Activated CD4-positive, alpha-beta T cell treated with anti-CD3 and anti-CD28 coated beads for 48 hours (primary cell): ENCODE measurements around the gene SAPCD2.
"Not testable (repeated sequence)": the region's sequence is repeated elsewhere in the genome, so short reads cannot be mapped to it uniquely, and the experiment has no call there.

Source experiments
- DNase-seq: peaks from one replicate; pipeline ENCODE4 v3.0.0-alpha.2; 2020

The SAPCD2 gene

DNA sequence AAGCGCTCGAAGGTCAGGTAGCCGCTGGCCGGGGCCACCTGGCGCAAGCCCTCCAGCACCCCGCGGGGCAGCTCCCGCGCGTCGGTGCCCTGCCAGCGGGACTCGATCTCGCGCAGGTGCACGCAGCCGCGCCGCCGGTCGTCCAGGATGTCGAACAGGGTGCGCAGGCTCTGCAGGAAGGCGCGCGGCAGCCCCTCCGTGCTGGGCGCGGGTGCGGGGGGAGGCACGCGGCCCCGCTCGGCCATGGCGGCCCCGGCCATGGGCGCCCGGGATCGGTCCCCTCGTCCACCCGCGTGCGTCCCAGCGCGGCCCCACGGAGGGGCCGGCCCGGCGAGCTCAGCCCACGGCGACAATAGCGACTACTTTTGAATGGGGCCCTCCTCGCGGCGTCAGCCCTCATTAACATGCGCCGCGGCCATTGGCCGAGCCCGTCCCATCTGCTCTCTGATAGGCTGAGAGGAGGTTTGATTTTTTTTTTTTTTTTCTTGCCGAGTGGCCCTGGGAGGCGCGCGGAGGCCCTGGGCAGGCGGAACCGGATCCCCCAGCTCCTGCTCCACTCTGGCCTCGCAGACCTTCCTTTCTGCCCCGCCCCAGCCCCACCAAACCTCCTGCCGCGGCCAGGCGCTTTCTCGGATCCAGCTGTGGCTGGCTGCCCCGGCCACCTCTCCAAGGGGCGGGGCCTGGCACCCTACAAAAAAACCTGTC is at the start of gene SAPCD2:
SAPCD2 (minus strand) TSS at position 357 of the 705 bp plus-strand sequence; CDS start at position 260, 97 bp downstream.
- peak; percentile 89 for DNase-seq

DNA sequence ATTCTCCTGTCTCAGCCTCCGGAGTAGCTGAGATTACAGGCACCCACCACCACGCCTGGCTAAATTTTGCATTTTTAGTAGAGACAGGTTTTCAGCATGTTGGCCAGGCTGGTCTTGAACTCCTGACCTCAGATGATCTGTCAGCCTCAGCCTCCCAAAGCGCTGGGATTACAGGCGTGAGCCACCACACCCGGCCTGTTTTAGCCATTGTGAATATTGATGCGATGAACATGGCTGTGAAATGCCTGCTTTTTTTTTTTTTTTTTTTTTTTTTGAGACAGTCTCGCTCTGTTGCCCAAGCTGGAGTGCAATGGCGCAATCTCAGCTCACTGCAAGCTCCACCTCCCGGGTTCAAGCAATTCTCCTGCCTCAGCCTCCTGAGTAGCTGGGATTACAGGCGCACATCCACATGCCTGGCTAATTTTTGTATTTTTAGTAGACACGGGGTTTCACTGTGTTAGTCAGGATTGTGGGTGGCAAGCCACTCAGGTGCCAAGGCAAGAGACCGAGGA is 47.8 kb upstream of the SAPCD2 start:
- DNase-seq = not testable (repeated sequence)

DNA sequence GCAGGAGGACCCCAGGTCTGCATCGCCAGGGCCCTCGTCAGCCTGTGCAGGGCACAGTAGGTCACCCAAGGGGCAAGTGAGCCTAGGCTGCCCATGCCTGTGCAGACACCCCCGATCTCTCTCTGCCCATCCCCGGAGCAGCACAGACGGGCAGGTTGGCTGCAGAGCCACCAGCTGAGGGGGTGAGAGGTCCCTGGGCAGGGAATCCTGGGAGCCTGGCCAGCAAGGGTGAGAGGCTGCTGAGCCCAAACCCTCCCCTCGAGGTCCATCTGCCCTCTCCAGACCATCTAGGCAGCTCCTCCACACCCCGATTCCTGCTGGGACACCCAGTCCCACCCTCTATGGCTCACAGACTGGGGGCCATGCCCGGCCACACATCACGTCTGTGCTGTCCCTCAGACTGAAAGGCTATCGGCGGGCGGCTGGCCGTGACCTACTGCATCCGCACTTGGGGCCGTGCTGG is 46.9 kb upstream of the SAPCD2 start:
- no peak for DNase-seq

- DNase-seq = no peak
These were observed 46.4 kb upstream of the SAPCD2 start for GRCh38 chr9:137116728-137117127.

- no peak for DNase-seq
These were observed 45.7 kb upstream of the SAPCD2 start for GRCh38 chr9:137116027-137116507.

DNA sequence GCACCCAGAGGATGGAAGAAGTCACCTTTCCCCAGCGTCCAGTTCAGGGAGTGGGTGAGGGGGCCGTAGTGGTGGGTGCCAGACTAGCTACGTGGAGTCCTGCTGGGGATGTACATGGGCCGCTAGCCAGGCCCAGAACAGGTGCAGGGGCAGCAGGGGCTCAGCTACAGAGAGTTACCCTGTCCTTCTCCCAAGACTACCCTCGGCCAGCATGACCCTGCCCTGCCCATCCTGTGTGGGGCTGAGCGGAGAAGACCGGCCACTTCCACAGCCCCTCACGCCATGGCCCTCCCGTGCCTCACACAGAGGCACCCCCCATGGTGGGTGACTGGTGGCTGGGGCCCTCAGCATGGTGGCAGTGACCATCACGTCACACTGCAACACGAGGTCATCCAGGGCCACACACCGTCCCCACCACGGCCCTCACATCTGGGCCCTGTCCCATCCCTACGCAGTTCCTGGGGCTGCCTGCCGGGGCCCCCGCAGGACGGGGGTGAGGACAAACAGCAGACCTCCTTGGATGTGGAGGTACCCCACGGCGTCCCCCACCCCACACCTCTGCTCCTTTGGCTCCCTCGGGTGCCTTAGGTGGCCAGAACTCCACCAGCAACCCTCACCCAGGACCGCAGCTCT is 45.2 kb upstream of the SAPCD2 start:
- DNase-seq = no peak

DNA sequence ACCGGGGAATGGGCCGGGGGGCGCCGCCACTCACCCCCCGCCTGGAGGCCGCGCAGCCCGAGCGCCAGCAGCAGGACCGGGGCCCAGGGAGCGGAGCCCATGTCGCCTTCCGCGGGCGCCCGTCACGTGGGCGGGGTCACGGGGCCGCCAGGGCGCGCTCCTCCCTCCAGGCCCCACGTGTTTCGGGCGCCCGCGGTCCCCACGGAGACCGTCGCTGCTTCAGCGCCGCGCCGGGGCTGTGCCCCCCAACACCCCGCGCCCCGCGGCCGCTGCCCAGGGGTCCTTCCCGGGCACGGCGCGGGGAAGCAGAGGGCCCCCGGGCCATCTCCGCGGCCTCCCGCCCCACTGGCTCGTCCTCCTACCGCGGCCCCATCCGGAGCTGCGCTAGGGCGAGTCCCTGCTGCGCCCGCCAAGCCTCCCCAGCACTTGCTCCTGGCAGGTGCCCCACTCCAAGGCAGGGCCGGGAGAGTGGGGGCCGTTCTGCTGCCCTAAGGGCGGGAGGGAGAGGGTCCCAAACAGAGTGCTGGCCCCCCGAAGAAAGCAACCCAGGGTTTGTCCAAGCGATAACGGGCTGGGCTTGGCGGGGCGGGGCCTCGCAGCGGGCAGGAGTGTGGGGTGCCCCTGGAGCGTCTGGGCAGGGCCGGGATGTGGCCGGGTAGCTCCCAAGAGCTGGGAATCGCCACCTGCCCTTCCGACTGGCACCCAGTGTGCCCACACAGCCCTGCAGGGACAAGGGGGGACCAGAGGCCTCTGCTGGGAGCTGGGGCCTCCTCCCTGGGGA is 44.4 kb upstream of the SAPCD2 start, which contains the start of gene DPP7:
DPP7 (minus strand) TSS at position 121 of the 781 bp plus-strand sequence; CDS start at position 101, 20 bp downstream.
- DNase-seq = peak; percentile 84

- DNase-seq = no peak
These were observed 43.9 kb upstream of the SAPCD2 start for GRCh38 chr9:137114220-137114612.

- DNase-seq = peak; percentile 58
These were observed 43.2 kb upstream of the SAPCD2 start for GRCh38 chr9:137113385-137114159.

DNA sequence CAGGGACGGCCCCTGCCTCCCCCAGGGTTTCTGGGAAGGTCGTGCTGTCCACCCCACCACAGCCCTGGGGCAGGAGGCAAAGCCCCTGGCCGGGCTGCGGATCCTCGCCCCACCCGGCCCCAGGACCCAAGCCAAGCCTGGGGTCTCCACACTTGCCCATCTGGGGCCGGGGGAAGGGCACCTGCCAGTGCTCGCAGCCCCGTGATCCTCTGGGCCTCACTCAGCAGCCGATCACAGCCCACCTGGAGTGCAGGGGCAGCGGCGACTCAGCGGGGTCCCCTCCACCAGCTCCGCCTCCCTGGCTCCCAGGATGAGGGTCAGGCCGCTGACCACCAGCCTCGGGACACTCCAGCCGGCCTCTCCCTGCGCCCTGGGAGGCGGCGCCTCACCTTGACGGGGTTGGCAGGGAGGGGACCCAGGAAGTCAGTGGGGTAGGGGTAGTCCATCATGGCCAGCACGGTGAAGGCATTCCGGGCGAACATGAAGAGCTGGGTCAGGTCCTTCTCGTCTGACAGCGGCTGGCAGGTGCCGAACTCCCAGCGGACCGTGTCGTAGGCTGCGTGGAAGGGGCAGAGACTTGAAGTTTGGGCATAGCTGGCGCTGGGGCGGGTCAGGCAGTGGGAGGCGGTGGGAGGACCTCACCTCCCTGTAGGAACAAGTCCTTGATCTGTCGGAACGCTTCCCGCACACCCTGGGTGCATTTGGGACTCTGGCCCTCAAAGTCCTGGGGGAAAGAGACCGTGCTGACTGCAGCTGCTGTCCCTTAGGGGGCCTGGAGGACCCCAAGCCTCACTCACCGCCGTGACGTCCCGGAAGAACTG is 42.4 kb upstream of the SAPCD2 start:
- no peak for DNase-seq

DNA sequence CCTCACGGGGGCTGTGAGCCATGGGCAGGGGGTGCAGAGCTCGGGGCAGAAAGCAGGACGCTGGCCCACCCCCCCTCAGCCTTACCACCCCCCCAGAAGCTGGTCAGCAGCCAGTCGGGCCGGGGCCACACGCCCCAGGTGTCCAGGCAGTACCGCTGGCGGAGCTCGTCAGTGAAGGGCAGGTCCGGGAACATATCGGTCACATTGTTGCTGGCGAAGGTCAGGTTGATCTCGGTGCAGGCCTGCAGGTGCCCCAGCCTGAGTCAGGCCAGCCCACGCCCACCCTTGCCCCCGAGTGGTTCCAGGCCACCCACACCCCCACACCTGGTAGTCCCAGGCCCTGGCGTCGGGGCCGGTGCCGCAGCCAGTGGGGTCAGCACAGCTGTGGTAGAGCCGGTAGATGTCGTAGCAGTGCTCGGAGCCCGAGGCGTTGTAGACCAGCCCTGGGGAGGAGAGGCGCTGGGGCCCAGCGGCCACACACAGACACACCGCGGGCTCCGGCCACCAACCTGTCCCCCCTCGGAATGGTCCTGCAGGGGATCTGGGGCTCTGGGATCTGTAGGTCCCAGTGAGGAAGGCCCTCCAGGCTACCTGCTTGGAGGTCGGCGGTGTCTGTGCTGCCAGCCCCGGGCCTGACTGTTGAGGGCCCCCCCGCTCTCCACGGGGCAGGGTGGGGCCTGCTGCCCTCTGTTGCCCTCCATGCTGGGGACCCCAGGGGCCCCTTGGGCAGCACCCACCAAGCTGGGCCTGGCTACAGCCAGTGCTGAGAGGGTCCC is 41.6 kb upstream of the SAPCD2 start:
- no peak for DNase-seq

- DNase-seq = no peak
These were observed 40.8 kb upstream of the SAPCD2 start for GRCh38 chr9:137110911-137111787.

DNA sequence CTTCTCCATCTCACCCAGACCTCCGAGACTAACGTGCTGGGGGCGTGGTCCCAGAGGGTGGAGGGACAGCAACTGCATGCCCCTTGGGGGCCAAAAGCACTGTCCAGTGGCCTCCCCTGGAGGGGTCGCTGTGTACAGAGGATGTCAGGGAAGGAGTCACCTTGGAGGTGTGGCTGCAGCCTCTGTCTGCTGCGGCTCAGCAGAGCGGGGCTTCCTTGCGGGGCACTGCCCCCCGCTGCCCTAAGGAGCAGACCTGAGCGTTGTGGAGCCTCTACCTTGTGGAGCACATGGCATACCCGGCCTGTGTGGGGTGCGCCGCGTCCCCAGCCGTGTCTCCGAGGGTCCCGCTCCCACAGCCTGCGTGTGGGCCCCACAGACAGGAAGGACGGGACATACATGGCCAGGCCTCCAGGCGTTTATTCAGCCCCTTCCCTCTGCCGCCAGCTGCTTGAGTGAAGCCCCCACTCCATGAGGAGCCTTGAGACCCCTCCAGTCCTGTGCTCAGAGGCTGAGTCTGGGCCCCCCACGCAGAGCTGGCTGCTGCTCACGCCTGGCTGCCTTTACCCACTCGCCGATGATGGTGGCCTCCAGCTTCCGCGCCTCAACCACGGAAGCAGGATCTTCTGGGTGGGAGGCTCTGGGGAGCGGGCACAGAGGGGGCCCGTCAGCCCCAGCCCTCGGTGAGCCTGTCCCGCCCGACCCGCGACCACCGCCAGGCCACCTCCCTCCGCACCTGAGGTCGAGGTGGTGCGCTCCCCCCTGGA is 40.0 kb upstream of the SAPCD2 start:
- no peak for DNase-seq

DNA sequence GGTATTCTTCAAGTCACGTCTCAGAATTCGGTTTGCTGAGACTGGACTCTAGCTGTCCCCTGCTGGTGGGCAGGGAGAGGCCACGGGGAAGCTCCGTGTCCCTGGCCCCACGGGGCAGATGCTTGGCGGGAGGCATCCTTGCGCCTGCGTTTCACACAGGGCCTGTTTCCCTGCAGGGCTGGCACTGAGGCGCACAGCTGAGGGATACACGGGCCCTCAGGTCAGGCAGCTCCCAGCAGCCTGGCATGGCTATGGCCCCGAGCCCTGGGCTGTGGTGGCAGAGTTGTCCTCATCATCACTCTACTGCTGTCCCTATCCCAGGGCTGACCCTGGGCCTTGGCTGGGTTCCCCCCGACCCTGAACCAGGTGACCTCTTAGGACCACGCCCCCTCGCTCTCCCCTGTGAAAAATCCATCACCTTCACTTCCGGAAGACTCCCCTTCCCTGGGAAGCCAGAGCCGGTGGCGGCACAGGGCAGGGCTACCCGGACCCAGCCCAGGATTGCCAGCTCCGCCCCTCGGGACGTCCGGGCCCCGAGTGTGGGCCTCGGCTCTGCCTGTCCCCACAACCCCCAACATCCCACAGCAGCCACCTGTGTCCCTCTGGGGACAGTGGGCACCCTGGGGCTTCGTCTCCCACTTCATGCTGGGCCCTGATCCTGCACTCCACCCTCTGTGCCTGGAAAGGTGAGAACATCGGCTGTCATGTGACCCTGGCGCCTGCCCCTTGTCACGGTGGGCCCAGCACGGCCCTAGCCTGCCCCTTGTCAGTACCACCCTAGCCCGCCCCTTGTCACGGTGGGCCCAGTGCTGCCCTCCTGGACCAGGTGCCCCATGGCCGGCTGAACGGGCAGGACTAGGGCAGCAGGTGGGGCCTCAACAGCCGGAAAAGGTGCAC is 39.1 kb upstream of the SAPCD2 start:
- DNase-seq = no peak

GRCh38 chr9:137108608-137109249 is 38.4 kb upstream of the SAPCD2 start:
- DNase-seq = no peak

- no peak for DNase-seq
These were observed 37.6 kb upstream of the SAPCD2 start for GRCh38 chr9:137107982-137108381.

- DNase-seq = no peak
These were observed 37.1 kb upstream of the SAPCD2 start for GRCh38 chr9:137107312-137107921.
